Epithelial cell of esophagus (primary cell): ENCODE results near the gene DNAJC13.

Source experiments
- DNase-seq: peaks from one replicate; pipeline ENCODE4 v3.0.0; 2010; ENCODE audit warnings: low read depth
- H3K4me3 ChIP-seq: 2 replicates; pipeline ENCODE4 v1.5.1; 2011; ENCODE audit warnings: mild to moderate bottlenecking, low read length, control low read depth
- CTCF ChIP-seq: IDR thresholded peaks from 2 replicates; pipeline ENCODE4 v1.5.1; 2011; ENCODE audit warnings: low read depth, mild to moderate bottlenecking, low read length, control low read depth, inconsistent platforms; ENCODE audit not compliant: insufficient read depth; ENCODE audit errors: missing control alignments

The DNAJC13 gene

GRCh38 chr3:132522353-132522752 lies 105.1 kb downstream of the DNAJC13 start:
- no peak overlapping the region for H3K4me3 ChIP-seq
- DNase-seq = no peak
- no peak for TF ChIP-seq CTCF

DNA sequence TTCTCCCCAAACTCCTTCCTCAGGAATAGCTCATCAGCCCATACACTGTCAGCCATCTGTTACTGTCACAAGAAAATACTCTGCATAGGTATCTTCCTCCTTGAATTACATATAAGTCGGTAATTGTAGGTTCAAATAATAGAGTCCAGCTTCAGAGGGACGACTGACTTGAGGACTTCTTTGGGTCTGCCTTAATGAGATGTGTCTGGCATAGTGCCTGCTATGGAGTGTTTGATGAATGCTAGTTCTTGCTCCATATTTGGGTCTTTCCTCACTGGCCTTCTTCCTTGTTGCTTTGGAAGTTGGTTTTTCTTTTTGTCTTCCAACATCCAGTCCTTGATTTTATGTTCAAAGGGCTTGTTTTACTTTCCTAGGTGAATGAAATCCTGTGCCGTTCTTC lies 113.3 kb downstream of the DNAJC13 start:
- TF ChIP-seq CTCF = no peak
- DNase-seq = no peak
- no peak overlapping the region for H3K4me3 ChIP-seq

DNA sequence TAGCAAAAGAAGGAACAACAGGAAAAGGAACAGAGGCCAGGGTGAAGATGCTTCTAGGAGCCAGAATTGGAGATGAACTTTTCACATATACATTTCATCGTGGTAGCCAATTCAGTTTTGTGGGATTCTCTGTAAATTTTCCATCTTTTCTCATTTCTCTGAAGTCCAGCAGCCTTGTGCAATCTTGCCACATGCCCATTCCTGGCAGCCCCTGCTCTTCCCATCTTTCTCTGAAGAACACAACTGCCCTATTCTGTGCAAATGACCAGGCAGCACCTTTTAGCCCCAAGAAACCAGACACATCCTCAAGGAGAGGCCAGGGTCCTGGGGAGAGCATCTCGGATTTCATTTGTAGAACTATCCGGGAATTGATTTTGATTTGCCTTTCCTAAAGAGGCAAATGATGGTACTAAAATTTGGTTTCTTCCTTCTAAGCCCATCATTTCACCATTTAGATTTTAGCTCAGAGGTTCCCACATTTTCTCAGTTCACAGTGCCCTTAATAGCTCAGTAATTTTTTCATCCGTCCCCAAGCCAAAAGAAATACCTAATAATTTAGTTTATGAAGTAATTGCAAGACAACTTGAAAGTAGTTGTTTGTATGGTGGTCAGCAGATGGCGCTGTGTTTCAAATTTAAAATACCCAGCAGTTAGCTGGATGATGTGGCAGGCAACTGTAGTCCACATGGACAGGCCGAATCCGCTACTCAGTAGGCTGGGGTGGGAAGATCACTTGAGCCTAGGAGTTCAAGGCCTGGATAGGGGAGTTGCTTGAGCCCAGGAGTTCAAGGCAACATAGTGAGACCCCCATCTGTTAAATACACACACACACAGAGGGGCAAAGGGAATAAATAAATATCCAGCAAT lies 118.5 kb downstream of the DNAJC13 start:
- no peak overlapping the region for H3K4me3 ChIP-seq
- TF ChIP-seq CTCF = peak; percentile 52
- peak; percentile 85 for DNase-seq

GRCh38 chr3:132536442-132537153 lies 119.3 kb downstream of the DNAJC13 start:
- peak; percentile 48 for DNase-seq
- TF ChIP-seq CTCF = no peak
- no peak overlapping the region for H3K4me3 ChIP-seq

GRCh38 chr3:132537297-132537696 lies 120.0 kb downstream of the DNAJC13 start:
- TF ChIP-seq CTCF = no peak
- no peak for DNase-seq
- no peak overlapping the region for H3K4me3 ChIP-seq

DNA sequence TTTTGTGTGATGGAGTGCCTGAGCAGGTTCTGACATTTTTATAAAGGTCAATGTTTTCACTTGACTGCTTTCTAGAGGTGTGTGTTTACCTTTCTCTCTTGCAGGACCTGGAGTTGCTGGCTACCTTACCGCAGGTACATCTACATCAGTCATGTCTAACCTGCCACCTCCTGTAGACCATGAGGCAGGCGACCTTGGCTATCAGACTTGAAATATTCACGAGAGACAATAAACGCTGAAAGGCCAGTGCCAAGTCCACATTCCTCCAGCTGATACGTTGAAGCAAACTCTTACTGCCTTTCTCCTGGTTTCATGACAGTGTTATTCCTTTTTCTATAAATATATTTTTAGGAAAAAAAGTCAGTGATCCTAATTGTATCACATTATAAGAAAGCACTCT lies 120.8 kb downstream of the DNAJC13 start:
- no peak for DNase-seq
- H3K4me3 ChIP-seq = no peak overlapping the region
- no peak for TF ChIP-seq CTCF
